ENCODE data around the gene FBN2. TPM values are rescaled to one million over a fixed set of nuclear protein-coding genes. Genes with fewer than 3 reads are reported as not detected.

Gene FBN2
- total and polyA plus RNA-seq, 2 of the 4 experiments (the other 2 are of a cell fraction): 26.7 to 69.0 TPM

GRCh38 chr5:128357226-128357625, 180.8 kb downstream of the FBN2 start:
- no peak overlapping the region for H2AK9ac ChIP-seq (replicated peaks; ENCODE audit: low read depth, low read length, poor library complexity)
- no peaks in the 10 kb centered on the region for H3K9me3 ChIP-seq (ENCODE audit: control insufficient read depth, insufficient read depth, low read length)
- DNase-seq: no peak
- no TSS peak for BruUV-seq (replicated peaks)
- H4K5ac ChIP-seq (ENCODE audit: low read depth, low read length): no peak overlapping the region
- no CpG with 5 or more reads among the region's 3 CpGs for WGBS, 2 experiments (ENCODE audit: extremely low coverage in 2 of 2, insufficient read length in 1 of 2)
- no peak overlapping the region for H3K4me2 ChIP-seq (ENCODE audit: low read depth, low read length)
- H2AFZ ChIP-seq (replicated peaks; ENCODE audit: low read length, poor library complexity): no peak overlapping the region
- H2BK5ac ChIP-seq (ENCODE audit: low read depth, low read length, poor library complexity, severe bottlenecking): no peak overlapping the region
- in situ Hi-C loops (cut with MboI; ENCODE audit: low sequenced_read_pairs) (no loop called here), dilution Hi-C loops (cut with HindIII; ENCODE audit: low sequenced_read_pairs, unreplicated experiment) (no loop called here), intact Hi-C loops (cut with micrococcal nuclease) (no loop called here)
- H2BK20ac ChIP-seq (ENCODE audit: low read depth, low read length): no peak overlapping the region
- H4K91ac ChIP-seq (ENCODE audit: insufficient read depth, low read depth, low read length): no peak overlapping the region
- H3K23ac ChIP-seq (ENCODE audit: low read depth, low read length): no peak overlapping the region
- H3K18ac ChIP-seq (ENCODE audit: low read depth, low read length): no peak overlapping the region
- no peak overlapping the region for H4K8ac ChIP-seq (ENCODE audit: low read depth in 2 of 2, low read length in 2 of 2)
- no peak for ATAC-seq (ENCODE audit: low read depth)
- no peak overlapping the region for H3K4ac ChIP-seq (ENCODE audit: low read depth, low read length)
- H3K4me3 ChIP-seq (ENCODE audit: insufficient read depth, low read depth, low read length): no peak overlapping the region
- H3K4me1 ChIP-seq (ENCODE audit: control insufficient read depth, insufficient read depth, low read length): no peaks in the 10 kb centered on the region
- no peaks in the 10 kb centered on the region for H3K79me1 ChIP-seq (ENCODE audit: low read depth in 1 of 2, low read length in 2 of 2)
- H3K56ac ChIP-seq (ENCODE audit: extremely low read depth, insufficient read depth, low read length): no peak overlapping the region
- H3K14ac ChIP-seq (replicated peaks; ENCODE audit: low read depth, low read length): no peak overlapping the region
- peaks cover 2% of the 10 kb centered on the region; the same call in 1 of the 2 replicates for H3K9me1 ChIP-seq (ENCODE audit: insufficient read depth, low read length)
- H3K36me3 ChIP-seq (ENCODE audit: control insufficient read depth, insufficient read depth, low read length): peaks cover 10% of the 10 kb centered on the region
- no peak overlapping the region for H2BK120ac ChIP-seq (ENCODE audit: low read depth, low read length)
- no peak overlapping the region for H3K9ac ChIP-seq (ENCODE audit: low read depth, low read length)
- ChIA-PET POLR2A (ENCODE audit: unreplicated experiment) (no interaction called here), CTCF (no interaction called here)
- H2BK15ac ChIP-seq (ENCODE audit: low read depth, low read length): no peak overlapping the region
- no peak overlapping the region for H3K27ac ChIP-seq (ENCODE audit: insufficient read depth, low read length)
- TF ChIP-seq NFE2L2 (IDR thresholded peaks at IDR 0.05; ENCODE audit: low read depth, low read length) (no peak), CTCF (conservative IDR thresholded peaks at IDR 0.05; ENCODE audit: low read depth, low read length) (no peak), USF2 (IDR thresholded peaks at IDR 0.05; ENCODE audit: low read depth, low read length) (no peak), MAZ (IDR thresholded peaks at IDR 0.05; ENCODE audit: borderline replicate concordance, low read depth, low read length) (no peak), BHLHE40 (IDR thresholded peaks at IDR 0.05; ENCODE audit: low read depth, low read length) (no peak), MXI1 (IDR thresholded peaks at IDR 0.05; ENCODE audit: borderline replicate concordance, low read depth, low read length) (no peak), RFX5 (IDR thresholded peaks at IDR 0.05; ENCODE audit: low read depth, low read length) (no peak), FOS (IDR thresholded peaks at IDR 0.05; ENCODE audit: low read depth, low read length) (no peak), RCOR1 (IDR thresholded peaks at IDR 0.05; ENCODE audit: insufficient replicate concordance, low read length) (no peak), CEBPB (IDR thresholded peaks at IDR 0.05; ENCODE audit: low read depth, low read length) (no peak), SMC3 (IDR thresholded peaks at IDR 0.05; ENCODE audit: low read depth, low read length) (no peak), POLR2A (IDR thresholded peaks at IDR 0.05; ENCODE audit: low read depth, low read length) (no peak), CHD1 (IDR thresholded peaks at IDR 0.05; ENCODE audit: low read depth, low read length) (no peak), RAD21 (IDR thresholded peaks at IDR 0.05; ENCODE audit: low read length) (no peak), MAFK (IDR thresholded peaks at IDR 0.05; ENCODE audit: low read depth, low read length) (no peak)
- no peaks in the 10 kb centered on the region for H3K27me3 ChIP-seq (ENCODE audit: control insufficient read depth, insufficient read depth, low read length)
- H2AK5ac ChIP-seq (ENCODE audit: low read depth, low read length): no peak overlapping the region
- H4K20me1 ChIP-seq (ENCODE audit: insufficient read depth, low read length): no peaks in the 10 kb centered on the region
